ENCODE results near the gene AIF1L.

The AIF1L gene

GRCh38 chr9:131080589-131080988 is 15.7 kb upstream of the AIF1L start:
- H3K4me3 ChIP-seq (ENCODE audit: low read length): no peak overlapping the region
- DNase-seq (ENCODE audit: low read depth): no peak
- no peak overlapping the region for H3K9ac ChIP-seq (ENCODE audit: low read length)
- H3K4me1 ChIP-seq (ENCODE audit: control insufficient read depth, insufficient read depth, low read length): no peaks in the 10 kb centered on the region
- H3K9me3 ChIP-seq (ENCODE audit: control insufficient read depth, low read length): no peaks in the 10 kb centered on the region
- H3K27me3 ChIP-seq (replicated peaks; ENCODE audit: control insufficient read depth, insufficient read depth, low read length): peaks cover 48% of the 10 kb centered on the region
- H3K36me3 ChIP-seq (ENCODE audit: control insufficient read depth, insufficient read depth, low read length, severe bottlenecking): no peaks in the 10 kb centered on the region

- Histone ChIP-seq H3K9me3 (ENCODE audit: control insufficient read depth, low read length) (no peaks in the 10 kb centered on the region), H3K36me3 (ENCODE audit: control insufficient read depth, insufficient read depth, low read length, severe bottlenecking) (no peaks in the 10 kb centered on the region), H3K9ac (ENCODE audit: low read length) (no peak overlapping the region), H3K4me3 (ENCODE audit: low read length) (no peak overlapping the region), H3K4me1 (ENCODE audit: control insufficient read depth, insufficient read depth, low read length) (no peaks in the 10 kb centered on the region), H3K27me3 (replicated peaks; ENCODE audit: control insufficient read depth, insufficient read depth, low read length) (peaks cover 40% of the 10 kb centered on the region)
- no peak for DNase-seq (ENCODE audit: low read depth)
These were observed 14.5 kb upstream of the AIF1L start for GRCh38 chr9:131081868-131082267.

- H3K9ac ChIP-seq (ENCODE audit: low read length): no peak overlapping the region
- no peaks in the 10 kb centered on the region for H3K4me1 ChIP-seq (ENCODE audit: control insufficient read depth, insufficient read depth, low read length)
- no peaks in the 10 kb centered on the region for H3K9me3 ChIP-seq (ENCODE audit: control insufficient read depth, low read length)
These were observed 13.4 kb upstream of the AIF1L start for GRCh38 chr9:131082774-131083512.

GRCh38 chr9:131084661-131085369 is 11.5 kb upstream of the AIF1L start:
- Histone ChIP-seq H3K9ac (ENCODE audit: low read length) (no peak overlapping the region), H3K4me1 (ENCODE audit: control insufficient read depth, insufficient read depth, low read length) (no peaks in the 10 kb centered on the region), H3K4me3 (ENCODE audit: low read length) (no peak overlapping the region), H3K36me3 (ENCODE audit: control insufficient read depth, insufficient read depth, low read length, severe bottlenecking) (no peaks in the 10 kb centered on the region), H3K27me3 (replicated peaks; ENCODE audit: control insufficient read depth, insufficient read depth, low read length) (peaks cover 48% of the 10 kb centered on the region), H3K9me3 (ENCODE audit: control insufficient read depth, low read length) (no peaks in the 10 kb centered on the region)
- no peak for DNase-seq (ENCODE audit: low read depth)

More at GRCh38 chr9:131082774-131083512, 13.4 kb upstream of the AIF1L start:
- Histone ChIP-seq H3K4me3 (ENCODE audit: low read length) (no peak overlapping the region), H3K36me3 (ENCODE audit: control insufficient read depth, insufficient read depth, low read length, severe bottlenecking) (no peaks in the 10 kb centered on the region), H3K27me3 (replicated peaks; ENCODE audit: control insufficient read depth, insufficient read depth, low read length) (peaks cover 49% of the 10 kb centered on the region)
- DNase-seq (ENCODE audit: low read depth): no peak

GRCh38 chr9:131085370-131086122 is 10.8 kb upstream of the AIF1L start:
- no peaks in the 10 kb centered on the region for H3K9me3 ChIP-seq (ENCODE audit: control insufficient read depth, low read length)
- no peaks in the 10 kb centered on the region for H3K4me1 ChIP-seq (ENCODE audit: control insufficient read depth, insufficient read depth, low read length)
- no peak overlapping the region for H3K4me3 ChIP-seq (ENCODE audit: low read length)
- no peaks in the 10 kb centered on the region for H3K36me3 ChIP-seq (ENCODE audit: control insufficient read depth, insufficient read depth, low read length, severe bottlenecking)
- peaks cover 46% of the 10 kb centered on the region for H3K27me3 ChIP-seq (replicated peaks; ENCODE audit: control insufficient read depth, insufficient read depth, low read length)
- no peak for DNase-seq (ENCODE audit: low read depth)
- no peak overlapping the region for H3K9ac ChIP-seq (ENCODE audit: low read length)

- no peaks in the 10 kb centered on the region for H3K4me1 ChIP-seq (ENCODE audit: control insufficient read depth, insufficient read depth, low read length)
- H3K27me3 ChIP-seq (replicated peaks; ENCODE audit: control insufficient read depth, insufficient read depth, low read length): peaks cover 32% of the 10 kb centered on the region
- no peak overlapping the region for H3K4me3 ChIP-seq (ENCODE audit: low read length)
- H3K36me3 ChIP-seq (ENCODE audit: control insufficient read depth, insufficient read depth, low read length, severe bottlenecking): no peaks in the 10 kb centered on the region
- no peak for DNase-seq (ENCODE audit: low read depth)
- H3K9ac ChIP-seq (ENCODE audit: low read length): no peak overlapping the region
- no peaks in the 10 kb centered on the region for H3K9me3 ChIP-seq (ENCODE audit: control insufficient read depth, low read length)
These were observed 8.9 kb upstream of the AIF1L start for GRCh38 chr9:131087354-131087893.

- DNase-seq (ENCODE audit: low read depth): no peak
- no peak overlapping the region for H3K4me3 ChIP-seq (ENCODE audit: low read length)
- no peak overlapping the region for H3K9ac ChIP-seq (ENCODE audit: low read length)
- no peaks in the 10 kb centered on the region for H3K36me3 ChIP-seq (ENCODE audit: control insufficient read depth, insufficient read depth, low read length, severe bottlenecking)
- peaks cover 8% of the 10 kb centered on the region for H3K4me1 ChIP-seq (ENCODE audit: control insufficient read depth, insufficient read depth, low read length)
- H3K27me3 ChIP-seq (replicated peaks; ENCODE audit: control insufficient read depth, insufficient read depth, low read length): peaks cover 26% of the 10 kb centered on the region
- no peaks in the 10 kb centered on the region for H3K9me3 ChIP-seq (ENCODE audit: control insufficient read depth, low read length)
These were observed 6.1 kb upstream of the AIF1L start for GRCh38 chr9:131090025-131090787.

- peaks cover 9% of the 10 kb centered on the region for H3K4me1 ChIP-seq (ENCODE audit: control insufficient read depth, insufficient read depth, low read length)
- no peaks in the 10 kb centered on the region for H3K36me3 ChIP-seq (ENCODE audit: control insufficient read depth, insufficient read depth, low read length, severe bottlenecking)
- no peak overlapping the region for H3K9ac ChIP-seq (ENCODE audit: low read length)
- H3K9me3 ChIP-seq (ENCODE audit: control insufficient read depth, low read length): no peaks in the 10 kb centered on the region
- H3K4me3 ChIP-seq (ENCODE audit: low read length): no peak overlapping the region
- no peak for DNase-seq (ENCODE audit: low read depth)
- peaks cover 28% of the 10 kb centered on the region for H3K27me3 ChIP-seq (replicated peaks; ENCODE audit: control insufficient read depth, insufficient read depth, low read length)
These were observed 4.9 kb upstream of the AIF1L start for GRCh38 chr9:131091352-131091992.

GRCh38 chr9:131092030-131092429 is 4.3 kb upstream of the AIF1L start:
- H3K4me3 ChIP-seq (ENCODE audit: low read length): no peak overlapping the region
- no peaks in the 10 kb centered on the region for H3K36me3 ChIP-seq (ENCODE audit: control insufficient read depth, insufficient read depth, low read length, severe bottlenecking)
- DNase-seq (ENCODE audit: low read depth): no peak
- H3K4me1 ChIP-seq (ENCODE audit: control insufficient read depth, insufficient read depth, low read length): peaks cover 13% of the 10 kb centered on the region
- no peaks in the 10 kb centered on the region for H3K9me3 ChIP-seq (ENCODE audit: control insufficient read depth, low read length)
- no peak overlapping the region for H3K9ac ChIP-seq (ENCODE audit: low read length)
- peaks cover 29% of the 10 kb centered on the region for H3K27me3 ChIP-seq (replicated peaks; ENCODE audit: control insufficient read depth, insufficient read depth, low read length)

GRCh38 chr9:131092548-131093440 is 3.5 kb upstream of the AIF1L start:
- Histone ChIP-seq H3K9me3 (ENCODE audit: control insufficient read depth, low read length) (no peaks in the 10 kb centered on the region), H3K9ac (ENCODE audit: low read length) (no peak overlapping the region), H3K4me3 (ENCODE audit: low read length) (no peak overlapping the region), H3K36me3 (ENCODE audit: control insufficient read depth, insufficient read depth, low read length, severe bottlenecking) (no peaks in the 10 kb centered on the region), H3K27me3 (replicated peaks; ENCODE audit: control insufficient read depth, insufficient read depth, low read length) (peaks cover 31% of the 10 kb centered on the region), H3K4me1 (ENCODE audit: control insufficient read depth, insufficient read depth, low read length) (peaks cover 13% of the 10 kb centered on the region)
- DNase-seq (ENCODE audit: low read depth): no peak

Measured in adipocyte (in vitro differentiated cells).